22Rv1 (cell line): ENCODE measurements around the gene CDC42SE1.

Experiments used
- CTCF ChIP-seq: fragments of 450-650 bp; IDR thresholded peaks from 2 replicates; pipeline ENCODE4 v1.5.1; 2017; ENCODE audit warnings: mild to moderate bottlenecking
- ZFX ChIP-seq: fragments of 450-650 bp; IDR thresholded peaks from 2 replicates; pipeline ENCODE4 v1.6.1; 2017; ENCODE audit warnings: antibody characterized with exemption, borderline replicate concordance

- TF ChIP-seq CTCF, result no peak
- TF ChIP-seq ZFX, result no peak
These were observed 24.3 kb downstream of the CDC42SE1 start for GRCh38 chr1:151035167-151035566.
